ENCODE data around the gene PRKN.

Gene PRKN

DNA sequence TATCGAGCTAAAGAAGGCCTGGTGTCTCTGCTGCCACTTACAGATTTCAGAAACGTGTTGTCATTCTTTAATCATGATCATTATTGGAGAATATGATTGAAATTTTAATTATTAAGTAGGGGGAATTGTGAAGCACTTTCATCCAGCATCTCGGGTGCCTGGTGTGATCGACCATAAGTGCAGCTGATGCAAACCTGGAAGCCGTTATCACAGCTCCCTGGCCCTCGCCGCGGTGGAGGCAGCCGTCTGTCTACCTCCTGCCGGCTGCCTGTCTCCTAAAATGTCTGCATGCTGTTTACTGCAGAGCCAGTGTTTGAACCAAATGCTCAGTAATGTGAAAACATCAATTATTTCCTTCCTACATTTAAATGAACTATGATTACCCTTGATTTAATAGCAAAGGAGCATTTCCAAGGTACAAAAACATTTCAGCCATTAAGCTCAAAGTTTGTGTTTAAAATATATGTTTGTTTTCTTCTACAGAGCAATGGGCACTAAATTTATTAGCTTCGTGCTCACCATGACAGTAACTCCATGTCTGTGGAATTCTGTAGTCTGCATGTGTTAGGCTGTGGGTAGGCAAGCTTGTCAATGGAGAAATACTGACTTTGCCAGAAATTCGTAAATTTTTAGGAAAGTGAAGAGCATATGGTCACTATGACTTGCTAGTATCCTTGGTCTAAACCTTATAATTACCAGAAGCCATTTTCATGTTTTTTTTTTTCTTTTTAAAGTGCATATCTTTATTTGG is 1269.2 kb downstream of the PRKN start:
- DNase-seq (no peak), ATAC-seq (ENCODE audit: insufficient read depth, low read depth) (no peak)
- Histone ChIP-seq H3K27me3 (ENCODE audit: insufficient read depth, low read length, poor library complexity) (no peaks in the 10 kb centered on the region), H4K20me1 (ENCODE audit: insufficient read depth, low read length) (no peaks in the 10 kb centered on the region), H3K79me2 (ENCODE audit: insufficient read depth, low read length) (no peaks in the 10 kb centered on the region), H3K27ac (ENCODE audit: low read length) (no peak overlapping the region), H3K4me2 (ENCODE audit: insufficient read depth, low read length) (no peak overlapping the region), H3K4me3 (ENCODE audit: low read depth in 1 of 2, low read length in 2 of 2) (no peak overlapping the region), H3K36me3 (ENCODE audit: insufficient read depth, low read length) (no peaks in the 10 kb centered on the region), H3K9ac (ENCODE audit: low read depth, low read length) (no peak overlapping the region), H2AFZ (ENCODE audit: low read depth, low read length) (no peak overlapping the region), H3K4me1 (ENCODE audit: insufficient read depth, low read length) (no peaks in the 10 kb centered on the region), H3K9me3 (ENCODE audit: insufficient read depth, low read length, severe bottlenecking) (no peaks in the 10 kb centered on the region)
- no peak for TF ChIP-seq EZH2 (IDR thresholded peaks at IDR 0.05; ENCODE audit: borderline replicate concordance, low read depth, low read length, severe bottlenecking)
- TF ChIP-seq, protein P1, sequence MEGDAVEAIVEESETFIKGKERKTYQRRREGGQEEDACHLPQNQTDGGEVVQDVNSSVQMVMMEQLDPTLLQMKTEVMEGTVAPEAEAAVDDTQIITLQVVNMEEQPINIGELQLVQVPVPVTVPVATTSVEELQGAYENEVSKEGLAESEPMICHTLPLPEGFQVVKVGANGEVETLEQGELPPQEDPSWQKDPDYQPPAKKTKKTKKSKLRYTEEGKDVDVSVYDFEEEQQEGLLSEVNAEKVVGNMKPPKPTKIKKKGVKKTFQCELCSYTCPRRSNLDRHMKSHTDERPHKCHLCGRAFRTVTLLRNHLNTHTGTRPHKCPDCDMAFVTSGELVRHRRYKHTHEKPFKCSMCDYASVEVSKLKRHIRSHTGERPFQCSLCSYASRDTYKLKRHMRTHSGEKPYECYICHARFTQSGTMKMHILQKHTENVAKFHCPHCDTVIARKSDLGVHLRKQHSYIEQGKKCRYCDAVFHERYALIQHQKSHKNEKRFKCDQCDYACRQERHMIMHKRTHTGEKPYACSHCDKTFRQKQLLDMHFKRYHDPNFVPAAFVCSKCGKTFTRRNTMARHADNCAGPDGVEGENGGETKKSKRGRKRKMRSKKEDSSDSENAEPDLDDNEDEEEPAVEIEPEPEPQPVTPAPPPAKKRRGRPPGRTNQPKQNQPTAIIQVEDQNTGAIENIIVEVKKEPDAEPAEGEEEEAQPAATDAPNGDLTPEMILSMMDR (IDR thresholded peaks at IDR 0.05; ENCODE audit: borderline replicate concordance, extremely low read depth, low read length, poor library complexity, severe bottlenecking), result no peak

DNA sequence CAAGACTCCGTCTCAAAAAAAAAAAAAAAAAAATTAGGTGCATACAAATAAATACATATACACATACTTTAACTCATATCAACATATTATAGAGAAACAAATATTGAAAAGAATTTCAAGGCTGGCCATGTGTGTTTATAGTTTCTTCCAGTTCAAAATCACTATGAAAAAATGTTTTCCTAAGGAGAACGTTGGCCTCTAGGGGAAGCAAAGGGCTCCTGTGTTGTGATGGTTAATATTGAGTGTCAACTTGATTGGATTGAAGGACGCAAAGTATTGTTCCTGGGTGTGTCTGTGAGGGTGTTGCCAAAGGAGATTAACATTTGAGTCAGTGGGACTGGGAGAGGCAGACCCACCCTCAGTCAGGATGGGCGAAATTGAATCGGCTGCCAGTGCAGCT is 1271.7 kb downstream of the PRKN start:
- no peaks in the 10 kb centered on the region for H3K4me1 ChIP-seq (ENCODE audit: insufficient read depth, low read length)
- no peaks in the 10 kb centered on the region for H3K27me3 ChIP-seq (ENCODE audit: insufficient read depth, low read length, poor library complexity)
- no peaks in the 10 kb centered on the region for H3K36me3 ChIP-seq (ENCODE audit: insufficient read depth, low read length)
- H3K4me2 ChIP-seq (ENCODE audit: insufficient read depth, low read length), result no peak overlapping the region
- H3K27ac ChIP-seq (ENCODE audit: low read length), result no peak overlapping the region
- no peak for TF ChIP-seq EZH2 (IDR thresholded peaks at IDR 0.05; ENCODE audit: borderline replicate concordance, low read depth, low read length, severe bottlenecking)
- TF ChIP-seq, protein P1 (IDR thresholded peaks at IDR 0.05; ENCODE audit: borderline replicate concordance, extremely low read depth, low read length, poor library complexity, severe bottlenecking), result no peak
- H4K20me1 ChIP-seq (ENCODE audit: insufficient read depth, low read length), result no peaks in the 10 kb centered on the region
- ATAC-seq (ENCODE audit: insufficient read depth, low read depth) (no peak), DNase-seq (no peak)
- H3K4me3 ChIP-seq (ENCODE audit: low read depth in 1 of 2, low read length in 2 of 2), result no peak overlapping the region
- no peaks in the 10 kb centered on the region for H3K79me2 ChIP-seq (ENCODE audit: insufficient read depth, low read length)
- H2AFZ ChIP-seq (ENCODE audit: low read depth, low read length), result no peak overlapping the region
- H3K9ac ChIP-seq (ENCODE audit: low read depth, low read length), result no peak overlapping the region
- H3K9me3 ChIP-seq (ENCODE audit: insufficient read depth, low read length, severe bottlenecking), result no peaks in the 10 kb centered on the region

DNA sequence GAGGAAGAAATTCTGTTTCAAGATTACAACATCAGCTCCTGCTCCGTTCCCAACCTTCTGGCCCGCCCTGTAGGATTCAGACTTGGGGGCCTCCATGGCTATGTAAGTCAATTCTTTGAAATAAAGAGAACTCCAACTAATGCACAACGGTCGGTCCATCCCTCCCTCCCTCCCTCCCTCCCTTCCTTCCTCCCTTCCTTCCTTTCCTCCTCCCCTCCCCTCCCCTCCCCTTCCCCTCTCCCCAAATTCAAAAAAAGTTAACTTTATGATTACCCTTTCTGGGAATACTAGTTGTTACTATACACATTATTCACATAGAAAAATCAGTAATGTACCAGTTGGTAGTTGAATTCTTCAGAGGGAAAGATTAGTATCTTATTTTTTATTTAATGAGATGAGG is 1274.0 kb downstream of the PRKN start:
- DNase-seq (no peak), ATAC-seq (ENCODE audit: insufficient read depth, low read depth) (no peak)
- Histone ChIP-seq H3K36me3 (ENCODE audit: insufficient read depth, low read length) (no peaks in the 10 kb centered on the region), H4K20me1 (ENCODE audit: insufficient read depth, low read length) (no peaks in the 10 kb centered on the region), H3K4me2 (ENCODE audit: insufficient read depth, low read length) (no peak overlapping the region), H3K4me3 (ENCODE audit: low read depth in 1 of 2, low read length in 2 of 2) (no peak overlapping the region), H3K79me2 (ENCODE audit: insufficient read depth, low read length) (no peaks in the 10 kb centered on the region), H3K27ac (ENCODE audit: low read length) (no peak overlapping the region), H3K4me1 (ENCODE audit: insufficient read depth, low read length) (no peaks in the 10 kb centered on the region), H3K9ac (ENCODE audit: low read depth, low read length) (no peak overlapping the region), H3K9me3 (ENCODE audit: insufficient read depth, low read length, severe bottlenecking) (no peaks in the 10 kb centered on the region), H3K27me3 (ENCODE audit: insufficient read depth, low read length, poor library complexity) (no peaks in the 10 kb centered on the region), H2AFZ (ENCODE audit: low read depth, low read length) (no peak overlapping the region)
- TF ChIP-seq EZH2 (IDR thresholded peaks at IDR 0.05; ENCODE audit: borderline replicate concordance, low read depth, low read length, severe bottlenecking), result no peak
- TF ChIP-seq, protein P1 (IDR thresholded peaks at IDR 0.05; ENCODE audit: borderline replicate concordance, extremely low read depth, low read length, poor library complexity, severe bottlenecking), result no peak

Measured in DND-41 (cell line).